ENCODE data around the gene TMEM237. TPM values are rescaled to one million over a fixed set of nuclear protein-coding genes. Genes with fewer than 3 reads are reported as not detected.
A peak's percentile ranks its signal among the peaks of the same experiment; 100 is the strongest.

The TMEM237 gene
- polyA plus RNA-seq (2011; rRNA removed) (45.0 and 51.5 TPM in 2 replicates), polyA minus RNA-seq (2011; rRNA and poly(A)+ RNA removed) (23.3 and 28.7 TPM in 2 replicates)

- Histone ChIP-seq H3K27ac (ENCODE audit: low read depth, low read length) (peak within 1 kb of the TSS; percentile 94), H3K4me3 (ENCODE audit: low read depth, low read length) (peak within 1 kb of the TSS; percentile 91), H3K9me3 (ENCODE audit: control insufficient read depth, insufficient read depth, low read length) (no peaks in the 10 kb centered on the region; the same call in 1 of the 2 replicates), H3K27me3 (ENCODE audit: control insufficient read depth, insufficient read depth, low read length) (no peaks in the 10 kb centered on the region)
- ChIA-PET POLR2A (interaction anchor here (1.3 to 1.4 kb wide), 2 partner anchors 11 to 192 kb away, joined by 3 to 8 read pairs; partner anchors contain the start of genes STRADB and TRAK2), CTCF (interaction anchor here (0.5 to 0.7 kb wide), 3 partner anchors 64 to 194 kb away, joined by 3 to 5 read pairs (median 4); no protein-coding TSS in a partner anchor)
- TF ChIP-seq CTCF (IDR thresholded peaks at IDR 0.05; ENCODE audit: low read depth, low read length), result no peak
- no peak for DNase-seq (ENCODE audit: low read depth, low spot score)
Measured at GRCh38 chr2:201643216-201643890, at the start of gene TMEM237. Gene TMEM237, minus strand, starts transcription at chr2:201643503. Its CDS starts 103 bp downstream, at chr2:201643400.

- Histone ChIP-seq H3K9me3 (ENCODE audit: control insufficient read depth, insufficient read depth, low read length) (no peaks in the 10 kb centered on the region), H3K27me3 (ENCODE audit: control insufficient read depth, insufficient read depth, low read length) (no peaks in the 10 kb centered on the region), H3K4me3 (ENCODE audit: low read depth, low read length) (no peak overlapping the region), H3K27ac (ENCODE audit: low read depth, low read length) (no peak overlapping the region)
- CTCF ChIA-PET, result interaction anchor here (0.5 kb wide), 1 partner anchor 19 kb away, joined by 4 read pairs; no protein-coding TSS in a partner anchor
- DNase-seq (ENCODE audit: low read depth, low spot score), result no peak
- TF ChIP-seq CTCF (IDR thresholded peaks at IDR 0.05; ENCODE audit: low read depth, low read length), result no peak
- POLR2A ChIA-PET, result no interaction called here
Measured at GRCh38 chr2:201685156-201685555, 41.9 kb upstream of the TMEM237 start.

GRCh38 chr2:201680743-201681142, 37.4 kb upstream of the TMEM237 start:
- peak; percentile 36 for TF ChIP-seq CTCF (IDR thresholded peaks at IDR 0.05; ENCODE audit: low read depth, low read length)
- ChIA-PET POLR2A (no interaction called here), CTCF (no interaction called here)
- Histone ChIP-seq H3K4me3 (ENCODE audit: low read depth, low read length) (no peak overlapping the region), H3K27me3 (ENCODE audit: control insufficient read depth, insufficient read depth, low read length) (no peaks in the 10 kb centered on the region), H3K27ac (ENCODE audit: low read depth, low read length) (no peak overlapping the region), H3K9me3 (ENCODE audit: control insufficient read depth, insufficient read depth, low read length) (no peaks in the 10 kb centered on the region)
- no peak for DNase-seq (ENCODE audit: low read depth, low spot score)

- no peak for DNase-seq (ENCODE audit: low read depth, low spot score)
- no peak for TF ChIP-seq CTCF (IDR thresholded peaks at IDR 0.05; ENCODE audit: low read depth, low read length)
- ChIA-PET CTCF (no interaction called here), POLR2A (no interaction called here)
- Histone ChIP-seq H3K27me3 (ENCODE audit: control insufficient read depth, insufficient read depth, low read length) (no peaks in the 10 kb centered on the region), H3K9me3 (ENCODE audit: control insufficient read depth, insufficient read depth, low read length) (no peaks in the 10 kb centered on the region), H3K27ac (ENCODE audit: low read depth, low read length) (no peak overlapping the region), H3K4me3 (ENCODE audit: low read depth, low read length) (no peak overlapping the region)
Measured at GRCh38 chr2:201678401-201678800, 35.1 kb upstream of the TMEM237 start.

- POLR2A ChIA-PET, result no interaction called here
Measured at GRCh38 chr2:201675454-201675853, 32.2 kb upstream of the TMEM237 start.

More at GRCh38 chr2:201675454-201675853, 32.2 kb upstream of the TMEM237 start:
- no peaks in the 10 kb centered on the region for H3K27me3 ChIP-seq (ENCODE audit: control insufficient read depth, insufficient read depth, low read length)
- no peak for TF ChIP-seq CTCF (IDR thresholded peaks at IDR 0.05; ENCODE audit: low read depth, low read length)
- no peak overlapping the region for H3K27ac ChIP-seq (ENCODE audit: low read depth, low read length)
- CTCF ChIA-PET, result no interaction called here
- H3K4me3 ChIP-seq (ENCODE audit: low read depth, low read length), result no peak overlapping the region
- H3K9me3 ChIP-seq (ENCODE audit: control insufficient read depth, insufficient read depth, low read length), result no peaks in the 10 kb centered on the region; the same call in 1 of the 2 replicates
- DNase-seq (ENCODE audit: low read depth, low spot score), result no peak

Measured in AG04450 (cell line).